HepG2 (cell line): ENCODE measurements around the gene KCNQ2. TPM values are rescaled to one million over a fixed set of nuclear protein-coding genes. Genes with fewer than 3 reads are reported as not detected.

Experiments used
- ATAC-seq: fragments of 200-7000 bp; cut with Tn5 transposase; 3 replicates; pipeline ENCODE4 v1.9.1; 2020; ENCODE audit warnings: mild to moderate bottlenecking, moderate library complexity
- BruUV-seq: library from RNA; stranded (reverse); fragments of 400-500 nt; replicated peaks from 2 replicates; lab custom pipeline; 2021; lab: Mats Ljungman, UMichigan
- CTCF ChIA-PET: fragments of 300-600 bp; formaldehyde crosslinking; extraction: SDS; loops from one replicate; lab custom pipeline; 2021; ENCODE audit warnings: low total read pairs, inconsistent platforms, low intra/inter-chr PET ratio; lab: Yijun Ruan, JAX
- POLR2A ChIA-PET: fragments of 350-600 bp; sonication (Branson Sonifier 250); formaldehyde crosslinking; loops from one replicate; lab custom pipeline; 2020; ENCODE audit warnings: antibody characterized with exemption, inconsistent platforms; lab: Yijun Ruan, JAX
- DNase-seq: peaks from one replicate; pipeline ENCODE4 v3.0.0-alpha.2; 2015; ENCODE audit warnings: low spot score
- FAIRE-seq: peaks from 3 replicates; lab custom pipeline; 2011; peaks lifted over from hg19 to GRCh38; lab: Jason Lieb, UNC
- H2AFZ ChIP-seq: one replicate; pipeline ENCODE4 v1.6.1; 2011; ENCODE audit warnings: low read length, inconsistent platforms
- H3K27ac ChIP-seq: fragments of 300-600 bp; 3 replicates; pipeline ENCODE4 v1.8.0; 2011; ENCODE audit warnings: mixed run types, mild to moderate bottlenecking, mixed read lengths, low read length, inconsistent platforms; ENCODE audit not compliant: insufficient read depth; ENCODE audit errors: extremely low read length
- H3K27me3 ChIP-seq, 2 experiments: fragments of 200-600 bp in 1 of 2; 2 replicates in 1 of 2; 3 replicates in 1 of 2; pipeline versions ENCODE4 v1.6.0 to v1.8.0; 2011; ENCODE audit warnings: low read length in 2 of 2, mild to moderate bottlenecking in 2 of 2, moderate library complexity in 2 of 2, inconsistent platforms in 1 of 2; ENCODE audit not compliant: insufficient read depth in 2 of 2, control insufficient read depth in 1 of 2
- H3K36me3 ChIP-seq, 2 experiments: fragments of 200-600 bp in 1 of 2; replicated peaks in 1 of 2; 2 replicates in 1 of 2; 3 replicates in 1 of 2; pipeline versions ENCODE4 v1.5.1 to v1.8.0; 2011; ENCODE audit warnings: low read length in 2 of 2, inconsistent platforms in 1 of 2; ENCODE audit not compliant: insufficient read depth in 2 of 2, control insufficient read depth in 1 of 2
- H3K4me1 ChIP-seq: 2 replicates; pipeline ENCODE4 v1.5.1; 2012; ENCODE audit warnings: low read length, inconsistent platforms; ENCODE audit not compliant: insufficient read depth
- H3K4me2 ChIP-seq: 2 replicates; pipeline ENCODE4 v1.6.0; 2011; ENCODE audit warnings: low read depth, low read length, inconsistent platforms
- H3K4me3 ChIP-seq, 3 experiments: fragments of 200-600 bp in 1 of 3; sonication (generic), shearing (Covaris generic) in 1 of 3; replicated peaks in 1 of 3; 2 replicates each; pipeline ENCODE4 v1.5.1; 2011 to 2016; ENCODE audit warnings: low read length in 3 of 3, inconsistent platforms in 2 of 3, low read depth in 2 of 3, mild to moderate bottlenecking in 2 of 3, control low read depth in 1 of 3, mixed read lengths in 1 of 3; ENCODE audit not compliant: insufficient read depth in 1 of 3
- H3K79me2 ChIP-seq: one replicate; pipeline ENCODE4 v1.6.1; 2011; ENCODE audit warnings: low read length, inconsistent platforms; ENCODE audit not compliant: insufficient read depth
- H3K9ac ChIP-seq: 2 replicates; pipeline ENCODE4 v1.6.0; 2011; ENCODE audit warnings: mild to moderate bottlenecking, low read depth, low read length, inconsistent platforms; ENCODE audit not compliant: insufficient read depth
- H3K9me3 ChIP-seq: 2 replicates; pipeline ENCODE4 v1.5.1; 2012; ENCODE audit warnings: mild to moderate bottlenecking, low read length
- H4K20me1 ChIP-seq: 2 replicates; pipeline ENCODE4 v1.6.0; 2011; ENCODE audit warnings: inconsistent platforms, mild to moderate bottlenecking, low read length, moderate library complexity; ENCODE audit not compliant: insufficient read depth
- ADNP ChIP-seq: sonication (generic); formaldehyde crosslinking; IDR thresholded peaks from 2 replicates; pipeline ENCODE4 v1.4.0; 2020; ENCODE audit warnings: missing genetic modification reagents
- BCL3 ChIP-seq: sonication (generic); formaldehyde crosslinking; IDR thresholded peaks from 2 replicates; pipeline ENCODE4 v1.5.1; 2020; ENCODE audit warnings: mild to moderate bottlenecking, missing genetic modification reagents, moderate library complexity
- EZH2 ChIP-seq: conservative IDR thresholded peaks from 2 replicates; pipeline ENCODE4 v1.6.1; 2012; ENCODE audit warnings: mild to moderate bottlenecking, low read depth, low read length, moderate library complexity
- HOXA7 ChIP-seq: sonication (generic); formaldehyde crosslinking; IDR thresholded peaks from 2 replicates; pipeline ENCODE4 v1.8.1; 2022; ENCODE audit warnings: mild to moderate bottlenecking, missing genetic modification reagents, moderate library complexity
- PATZ1 ChIP-seq: sonication (generic); formaldehyde crosslinking; IDR thresholded peaks from 2 replicates; pipeline ENCODE4 v1.4.0; 2020; ENCODE audit warnings: missing genetic modification reagents
- PHF8 ChIP-seq: sonication (generic); formaldehyde crosslinking; IDR thresholded peaks from 2 replicates; pipeline ENCODE4 v1.5.0; 2020; ENCODE audit warnings: missing genetic modification reagents
- SNAI1 ChIP-seq: sonication (generic); formaldehyde crosslinking; IDR thresholded peaks from 2 replicates; pipeline ENCODE4 v1.5.0; 2020; ENCODE audit warnings: mild to moderate bottlenecking, missing genetic modification reagents, borderline replicate concordance
- ZBTB25 ChIP-seq: IDR thresholded peaks from 2 replicates; pipeline ENCODE4 v1.6.1; 2018; ENCODE audit warnings: missing genetic modification reagents
- ZNF784 ChIP-seq: sonication (generic); formaldehyde crosslinking; IDR thresholded peaks from 2 replicates; pipeline ENCODE4 v1.5.1; 2020; ENCODE audit warnings: missing genetic modification reagents, mild to moderate bottlenecking, borderline replicate concordance
- WGBS: methylation state at CpG from one replicate; pipeline ENCODE4 v1.1.6; 2017; ENCODE audit warnings: low lambda C conversion rate; 5-methylcytosine and 5-hydroxymethylcytosine counted together
- in situ Hi-C: cut with HindIII; loops from 2 replicates; pipeline ENCODE4 v1.10.0; 2017; ENCODE audit warnings: low pct_unique_long_range_greater_than_20kb; ENCODE audit not compliant: extremely low pct_ligation_motif_present
- intact Hi-C: fragments of 100-400 bp; cut with micrococcal nuclease; formaldehyde crosslinking; loops from one replicate; pipeline ENCODE4 v1.10.0; 2022; ENCODE audit not compliant: unreplicated experiment
- polyA plus RNA-seq, 8 experiments: library from polyadenylated mRNA; depleted of rRNA in 3 of 8; stranded (reverse) in 7 of 8; unstranded in 1 of 8; fragments of >200 nt; fragmentation: Illumina TruSeq in 4 of 8; extraction: Trizol in 4 of 8; gene quantifications; 2 replicates each; pipeline versions ENCODE4 v1.2.1 to v1.2.3, GENCODE V29; 2011 to 2016; ENCODE audit warnings: low read depth in 4 of 8, missing spikeins in 1 of 8, mixed read lengths in 1 of 8; ENCODE audit not compliant: insufficient read depth in 1 of 8
- total RNA-seq, 5 experiments: library from RNA; depleted of rRNA; stranded (reverse); fragments of >200 nt; fragmentation: Illumina TruSeq; extraction: Trizol; gene quantifications; 2 replicates each; pipeline ENCODE4 v1.2.3, GENCODE V29; 2016; ENCODE audit warnings: low read depth in 1 of 5

KCNQ2 gene
- total and polyA plus RNA-seq, 2 of the 13 experiments (the other 11 are each of a cell fraction or from before 2014, with no cell fraction given), result not detected

- Histone ChIP-seq H3K79me2 (no peaks in the 10 kb centered on the region), H3K36me3 (no peaks in the 10 kb centered on the region), H3K27me3 (peaks cover 13 to 66% of the 10 kb centered on the region in 2 experiments; a peak in 4 of 5 replicates), H2AFZ (no peak overlapping the region), H3K4me2 (no peak overlapping the region), H3K4me3 (no peak overlapping the region), H3K27ac (no peak overlapping the region), H4K20me1 (no peaks in the 10 kb centered on the region; the same call in 1 of the 2 replicates), H3K9me3 (no peaks in the 10 kb centered on the region), H3K9ac (no peak overlapping the region), H3K4me1 (peaks cover 39% of the 10 kb centered on the region)
- CTCF ChIA-PET, result no interaction called here
- 32% methylated on average over 27 of the region's 34 CpGs for WGBS
- intact Hi-C loops (no loop called here), in situ Hi-C loops (no loop called here)
- TF ChIP-seq EZH2 (peak; percentile 1; the same call in 1 of the 2 replicates), ZNF784 (CRISPR knock-in tag) (no peak)
- DNase-seq (no peak), FAIRE-seq (no peak), ATAC-seq (no peak)
- BruUV-seq, result no TSS peak
- POLR2A ChIA-PET, result no interaction called here
Observed at GRCh38 chr20:63372971-63373885, 99.2 kb downstream of the KCNQ2 start.

GRCh38 chr20:63371291-63371865, 101.1 kb downstream of the KCNQ2 start:
- Histone ChIP-seq H3K36me3 (no peaks in the 10 kb centered on the region), H3K9me3 (no peaks in the 10 kb centered on the region), H4K20me1 (peaks cover 11% of the 10 kb centered on the region; the same call in 1 of the 2 replicates), H3K4me2 (no peak overlapping the region), H3K79me2 (no peaks in the 10 kb centered on the region), H3K9ac (no peak overlapping the region), H2AFZ (no peak overlapping the region), H3K27me3 (peaks cover 15 to 79% of the 10 kb centered on the region in 2 experiments; a peak in 4 of 5 replicates), H3K27ac (no peak overlapping the region), H3K4me1 (peaks cover 39% of the 10 kb centered on the region), H3K4me3 (no peak overlapping the region)
- ChIA-PET POLR2A (no interaction called here), CTCF (no interaction called here)
- FAIRE-seq (no peak), DNase-seq (no peak), ATAC-seq (no peak)
- BruUV-seq, result no TSS peak
- intact Hi-C loops, result no loop called here
- in situ Hi-C loops, result no loop called here
- WGBS, result 54% methylated on average over 28 of the region's 28 CpGs
- TF ChIP-seq ZBTB25 (CRISPR knock-in tag) (no peak), PATZ1 (no peak), SNAI1 (CRISPR knock-in tag) (no peak), ADNP (no peak), BCL3 (0 out of 2 replicates have a peak, but pooled peaks have one; percentile 23), PHF8 (CRISPR knock-in tag) (no peak), HOXA7 (CRISPR knock-in tag) (0 out of 2 replicates have a peak, but pooled peaks have one; percentile 25)
